ENCODE results near the gene SLC16A3. TPM values are rescaled to one million over a fixed set of nuclear protein-coding genes. Genes with fewer than 3 reads are reported as not detected.

SLC16A3 gene
- polyA plus RNA-seq, 1 experiment: 338 TPM

- POLR2A ChIA-PET: no interaction called here
- H3K4me3 ChIP-seq (ENCODE audit: low read depth, low read length): no peak overlapping the region
- no peak for DNase-seq (ENCODE audit: low read depth)
- CTCF ChIA-PET: interaction anchor here (1.8 to 7.5 kb wide), 2 partner anchors 34 to 209 kb away, joined by 7 to 52 read pairs; no protein-coding TSS in a partner anchor
- TF ChIP-seq CTCF (IDR thresholded peaks at IDR 0.05; ENCODE audit: insufficient read depth, low read depth, low read length): no peak
- peaks cover 64% of the 10 kb centered on the region for H3K36me3 ChIP-seq (ENCODE audit: control insufficient read depth, insufficient read depth, low read length)
- H3K27me3 ChIP-seq (ENCODE audit: control insufficient read depth, insufficient read depth, low read length): no peaks in the 10 kb centered on the region
Measured at GRCh38 chr17:82239401-82239925, 10.6 kb downstream of the SLC16A3 start.

- Histone ChIP-seq H3K36me3 (ENCODE audit: control insufficient read depth, insufficient read depth, low read length) (peaks cover 64% of the 10 kb centered on the region), H3K4me3 (ENCODE audit: low read depth, low read length) (no peak overlapping the region), H3K27me3 (ENCODE audit: control insufficient read depth, insufficient read depth, low read length) (no peaks in the 10 kb centered on the region)
- POLR2A ChIA-PET: no interaction called here
- no peak for DNase-seq (ENCODE audit: low read depth)
- CTCF ChIA-PET: interaction anchor here (0.8 to 7.5 kb wide), 2 partner anchors 35 to 39 kb away, joined by 3 to 52 read pairs; no protein-coding TSS in a partner anchor
- no peak for TF ChIP-seq CTCF (IDR thresholded peaks at IDR 0.05; ENCODE audit: insufficient read depth, low read depth, low read length)
Measured at GRCh38 chr17:82239926-82240505, 11.2 kb downstream of the SLC16A3 start.

DNA sequence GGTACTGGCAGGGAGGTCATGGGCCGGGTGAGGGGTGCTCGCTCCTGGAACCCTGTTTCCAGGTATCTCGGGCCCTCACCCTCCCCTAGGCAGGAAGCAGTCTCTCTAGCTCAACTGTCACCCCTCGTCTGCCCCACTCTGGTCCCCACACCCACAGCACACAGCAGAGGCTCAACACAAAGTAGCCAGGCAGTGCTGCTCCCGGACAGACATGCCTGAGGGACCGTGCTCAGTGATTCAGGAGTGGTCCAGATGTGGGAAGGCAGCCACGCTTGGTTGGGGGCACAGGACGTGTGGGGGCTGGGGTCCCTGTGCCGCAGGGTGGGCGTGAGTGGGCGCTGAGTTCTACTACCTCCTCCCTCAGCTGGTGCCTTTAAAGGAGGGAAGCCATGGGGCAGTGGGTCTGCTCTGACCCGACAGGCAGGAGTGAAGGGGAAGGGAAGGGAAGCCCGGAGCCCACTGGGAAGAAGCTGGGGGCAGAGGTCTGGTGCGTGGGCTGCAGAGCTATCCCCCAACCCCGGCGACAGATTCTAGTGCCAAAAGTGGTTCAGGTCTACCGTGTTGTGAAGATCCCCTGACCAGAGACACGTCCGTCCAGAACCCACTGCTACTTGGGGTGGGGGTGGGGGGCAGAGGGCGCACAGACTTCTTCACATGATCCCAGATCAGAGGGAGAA lies 11.8 kb downstream of the SLC16A3 start:
- POLR2A ChIA-PET: no interaction called here

GRCh38 chr17:82241183-82241925 lies 12.5 kb downstream of the SLC16A3 start:
- TF ChIP-seq CTCF (IDR thresholded peaks at IDR 0.05; ENCODE audit: insufficient read depth, low read depth, low read length): no peak
- no peak for DNase-seq (ENCODE audit: low read depth)
- Histone ChIP-seq H3K36me3 (ENCODE audit: control insufficient read depth, insufficient read depth, low read length) (peaks cover 67% of the 10 kb centered on the region), H3K4me3 (ENCODE audit: low read depth, low read length) (no peak overlapping the region), H3K27me3 (ENCODE audit: control insufficient read depth, insufficient read depth, low read length) (no peaks in the 10 kb centered on the region)
- CTCF ChIA-PET: interaction anchor here (0.8 to 7.5 kb wide), 6 partner anchors 11 to 211 kb away, joined by 3 to 52 read pairs (median 8); partner anchors contain the start of genes CCDC57 and DCXR
- POLR2A ChIA-PET: no interaction called here

More for the DNA sequence above, 11.8 kb downstream of the SLC16A3 start:
- no peak for TF ChIP-seq CTCF (IDR thresholded peaks at IDR 0.05; ENCODE audit: insufficient read depth, low read depth, low read length)
- no peaks in the 10 kb centered on the region for H3K27me3 ChIP-seq (ENCODE audit: control insufficient read depth, insufficient read depth, low read length)
- peaks cover 67% of the 10 kb centered on the region for H3K36me3 ChIP-seq (ENCODE audit: control insufficient read depth, insufficient read depth, low read length)
- CTCF ChIA-PET: interaction anchor here (0.8 to 7.5 kb wide), 4 partner anchors 28 to 203 kb away, joined by 3 to 52 read pairs (median 9); partner anchors contain the start of genes CCDC57 and DCXR
- no peak for DNase-seq (ENCODE audit: low read depth)
- H3K4me3 ChIP-seq (ENCODE audit: low read depth, low read length): no peak overlapping the region
